ENCODE results near the gene PAMR1.

PAMR1 gene

GRCh38 chr11:35507688-35508087, 17.7 kb downstream of the PAMR1 start:
- H3K4me3 ChIP-seq, result no peak overlapping the region
- no peak overlapping the region for H3K9ac ChIP-seq
- H3K27me3 ChIP-seq, result no peaks in the 10 kb centered on the region
- H3K9me3 ChIP-seq, result peaks cover 35% of the 10 kb centered on the region
- no peaks in the 10 kb centered on the region for H3K36me3 ChIP-seq
- no peaks in the 10 kb centered on the region for H4K20me1 ChIP-seq
- no peak overlapping the region for H3K27ac ChIP-seq
- TF ChIP-seq Cebpa-rat (IDR thresholded peaks at IDR 0.05), result no peak
- H3K4me1 ChIP-seq, result no peaks in the 10 kb centered on the region
- H3K4me2 ChIP-seq, result no peak overlapping the region

GRCh38 chr11:35501776-35502175, 23.6 kb downstream of the PAMR1 start:
- TF ChIP-seq Cebpa-rat (IDR thresholded peaks at IDR 0.05), result no peak
- Histone ChIP-seq H3K4me1 (no peaks in the 10 kb centered on the region), H3K27ac (no peak overlapping the region), H3K9ac (no peak overlapping the region), H3K9me3 (peaks cover 12% of the 10 kb centered on the region; the same call in 1 of the 2 replicates), H3K27me3 (no peaks in the 10 kb centered on the region), H3K36me3 (no peaks in the 10 kb centered on the region), H3K4me2 (no peak overlapping the region), H4K20me1 (no peaks in the 10 kb centered on the region), H3K4me3 (no peak overlapping the region)

- Histone ChIP-seq H3K4me1 (no peaks in the 10 kb centered on the region), H3K9me3 (peaks cover 7% of the 10 kb centered on the region; the same call in 1 of the 2 replicates), H3K4me3 (no peak overlapping the region), H3K27me3 (no peaks in the 10 kb centered on the region), H3K9ac (no peak overlapping the region), H3K36me3 (no peaks in the 10 kb centered on the region), H3K27ac (no peak overlapping the region), H3K4me2 (no peak overlapping the region), H4K20me1 (no peaks in the 10 kb centered on the region)
- no peak for TF ChIP-seq Cebpa-rat (IDR thresholded peaks at IDR 0.05)
Observed at GRCh38 chr11:35500744-35501143, 24.7 kb downstream of the PAMR1 start.

- Histone ChIP-seq H3K4me2 (no peak overlapping the region), H3K9me3 (no peaks in the 10 kb centered on the region), H4K20me1 (no peaks in the 10 kb centered on the region), H3K4me3 (no peak overlapping the region), H3K27me3 (no peaks in the 10 kb centered on the region), H3K4me1 (no peaks in the 10 kb centered on the region), H3K9ac (no peak overlapping the region), H3K27ac (no peak overlapping the region), H3K36me3 (no peaks in the 10 kb centered on the region)
- TF ChIP-seq Cebpa-rat (IDR thresholded peaks at IDR 0.05), result no peak
Observed at GRCh38 chr11:35496416-35496815, 29.0 kb downstream of the PAMR1 start.

- Histone ChIP-seq H3K36me3 (no peaks in the 10 kb centered on the region), H3K4me2 (no peak overlapping the region), H3K4me1 (no peaks in the 10 kb centered on the region), H4K20me1 (no peaks in the 10 kb centered on the region), H3K4me3 (no peak overlapping the region), H3K9me3 (peaks cover 4% of the 10 kb centered on the region; the same call in 1 of the 2 replicates), H3K27me3 (no peaks in the 10 kb centered on the region), H3K27ac (no peak overlapping the region), H3K9ac (no peak overlapping the region)
- TF ChIP-seq Cebpa-rat (IDR thresholded peaks at IDR 0.05), result no peak
Observed at GRCh38 chr11:35494957-35495490, 30.4 kb downstream of the PAMR1 start.

GRCh38 chr11:35491231-35491871, 34.1 kb downstream of the PAMR1 start:
- H3K27ac ChIP-seq, result no peak overlapping the region
- no peak overlapping the region for H3K4me2 ChIP-seq
- H3K4me3 ChIP-seq, result no peak overlapping the region
- H3K36me3 ChIP-seq, result no peaks in the 10 kb centered on the region
- H3K9ac ChIP-seq, result no peak overlapping the region
- H3K4me1 ChIP-seq, result no peaks in the 10 kb centered on the region
- H3K27me3 ChIP-seq, result no peaks in the 10 kb centered on the region
- peaks cover 9% of the 10 kb centered on the region; the same call in 1 of the 2 replicates for H3K9me3 ChIP-seq
- no peaks in the 10 kb centered on the region for H4K20me1 ChIP-seq
- TF ChIP-seq Cebpa-rat (IDR thresholded peaks at IDR 0.05), result no peak

GRCh38 chr11:35488117-35488516, 37.3 kb downstream of the PAMR1 start:
- H3K9ac ChIP-seq, result no peak overlapping the region
- no peaks in the 10 kb centered on the region for H3K27me3 ChIP-seq
- H4K20me1 ChIP-seq, result no peaks in the 10 kb centered on the region
- H3K9me3 ChIP-seq, result peaks cover 17% of the 10 kb centered on the region
- no peak overlapping the region for H3K4me2 ChIP-seq
- no peaks in the 10 kb centered on the region for H3K36me3 ChIP-seq
- no peak overlapping the region for H3K27ac ChIP-seq
- no peak for TF ChIP-seq Cebpa-rat (IDR thresholded peaks at IDR 0.05)
- H3K4me1 ChIP-seq, result no peaks in the 10 kb centered on the region
- H3K4me3 ChIP-seq, result no peak overlapping the region

- H4K20me1 ChIP-seq, result no peaks in the 10 kb centered on the region
- no peak overlapping the region for H3K9ac ChIP-seq
- H3K4me3 ChIP-seq, result no peak overlapping the region
- no peaks in the 10 kb centered on the region for H3K27me3 ChIP-seq
- H3K4me1 ChIP-seq, result no peaks in the 10 kb centered on the region
- H3K36me3 ChIP-seq, result no peaks in the 10 kb centered on the region
- no peak overlapping the region for H3K27ac ChIP-seq
- no peak overlapping the region for H3K4me2 ChIP-seq
- H3K9me3 ChIP-seq, result peaks cover 23% of the 10 kb centered on the region
- no peak for TF ChIP-seq Cebpa-rat (IDR thresholded peaks at IDR 0.05)
Observed at GRCh38 chr11:35487532-35488078, 37.8 kb downstream of the PAMR1 start.

GRCh38 chr11:35486934-35487333, 38.5 kb downstream of the PAMR1 start:
- no peak overlapping the region for H3K4me3 ChIP-seq
- H3K27ac ChIP-seq, result no peak overlapping the region
- H3K36me3 ChIP-seq, result no peaks in the 10 kb centered on the region
- no peaks in the 10 kb centered on the region for H3K27me3 ChIP-seq
- no peaks in the 10 kb centered on the region for H4K20me1 ChIP-seq
- H3K9ac ChIP-seq, result no peak overlapping the region
- peaks cover 29% of the 10 kb centered on the region for H3K9me3 ChIP-seq
- no peak overlapping the region for H3K4me2 ChIP-seq
- no peaks in the 10 kb centered on the region for H3K4me1 ChIP-seq
- TF ChIP-seq Cebpa-rat (IDR thresholded peaks at IDR 0.05), result no peak

- H4K20me1 ChIP-seq, result no peaks in the 10 kb centered on the region
- H3K27me3 ChIP-seq, result no peaks in the 10 kb centered on the region
- TF ChIP-seq Cebpa-rat (IDR thresholded peaks at IDR 0.05), result no peak
- no peak overlapping the region for H3K9ac ChIP-seq
- H3K36me3 ChIP-seq, result no peaks in the 10 kb centered on the region
- H3K4me3 ChIP-seq, result no peak overlapping the region
- no peak overlapping the region for H3K4me2 ChIP-seq
- no peak overlapping the region for H3K27ac ChIP-seq
- no peaks in the 10 kb centered on the region for H3K4me1 ChIP-seq
- peaks cover 34% of the 10 kb centered on the region for H3K9me3 ChIP-seq
Observed at GRCh38 chr11:35486446-35486845, 39.0 kb downstream of the PAMR1 start.

Measured in BLaER1 (cell line).